ENCODE measurements around the gene SLC13A2.
A peak's percentile ranks its signal among the peaks of the same experiment; 100 is the strongest.

SLC13A2 gene

DNA sequence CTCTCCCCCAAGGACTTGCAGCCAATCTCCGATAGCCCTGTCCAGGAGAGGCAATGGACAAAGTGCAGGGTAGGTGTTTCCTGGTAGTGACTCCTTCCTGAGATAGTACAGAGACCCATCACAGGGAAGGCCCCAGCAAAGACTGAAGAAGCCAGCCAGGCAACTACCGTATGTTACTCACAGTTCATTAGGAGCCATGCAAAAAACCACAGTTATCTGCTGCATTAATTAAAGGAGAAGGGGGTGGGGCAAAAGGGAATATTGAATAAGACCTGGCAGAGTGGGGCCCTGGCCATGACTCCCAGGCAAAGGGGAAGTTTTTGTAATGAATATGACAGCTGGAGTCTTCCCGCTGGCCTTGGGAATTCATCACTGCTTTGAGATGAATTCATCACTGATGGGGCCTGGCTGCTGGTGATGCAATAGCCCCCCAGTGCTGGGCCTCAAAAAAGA lies 2.5 kb upstream of the SLC13A2 start:
- DNase-seq = no peak

DNA sequence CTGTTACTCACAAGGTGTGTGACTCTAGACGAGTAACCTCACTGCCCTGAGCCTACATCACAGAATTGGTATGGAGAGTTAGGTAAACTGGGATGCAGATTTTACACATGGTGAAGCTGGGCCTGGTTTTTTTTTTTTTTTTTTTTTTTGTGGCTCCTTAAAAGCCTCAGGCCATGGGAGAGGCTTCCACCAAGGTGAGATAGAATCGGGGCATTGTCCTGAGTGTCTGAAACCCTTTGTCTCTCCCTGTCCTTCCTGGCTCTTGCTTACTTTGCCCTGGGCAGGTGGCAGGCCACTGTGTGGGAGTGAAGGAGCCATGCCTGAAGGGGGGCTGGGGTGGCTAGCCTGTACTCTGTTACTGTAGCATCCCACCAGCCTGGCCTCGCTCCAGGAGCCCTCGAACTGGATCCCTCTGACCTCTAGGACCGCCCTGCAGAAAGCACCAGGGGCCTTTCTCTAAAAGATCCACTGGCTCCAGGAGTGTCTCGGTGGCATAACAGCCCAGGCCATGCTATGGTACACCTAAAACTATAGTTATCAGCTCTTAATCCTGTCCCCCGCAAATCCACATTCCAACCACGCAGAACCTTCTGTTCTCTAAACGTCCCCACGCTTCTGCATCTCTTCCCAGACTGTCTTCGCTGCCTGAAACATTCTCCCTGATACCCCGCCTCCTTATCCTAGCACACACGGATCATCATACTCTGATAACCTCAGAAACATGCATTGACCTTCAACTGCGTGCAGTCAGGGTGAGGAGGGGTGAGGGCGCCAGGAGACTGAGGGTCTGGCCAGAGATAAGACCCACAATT lies 1.7 kb upstream of the SLC13A2 start:
- DNase-seq = no peak

DNA sequence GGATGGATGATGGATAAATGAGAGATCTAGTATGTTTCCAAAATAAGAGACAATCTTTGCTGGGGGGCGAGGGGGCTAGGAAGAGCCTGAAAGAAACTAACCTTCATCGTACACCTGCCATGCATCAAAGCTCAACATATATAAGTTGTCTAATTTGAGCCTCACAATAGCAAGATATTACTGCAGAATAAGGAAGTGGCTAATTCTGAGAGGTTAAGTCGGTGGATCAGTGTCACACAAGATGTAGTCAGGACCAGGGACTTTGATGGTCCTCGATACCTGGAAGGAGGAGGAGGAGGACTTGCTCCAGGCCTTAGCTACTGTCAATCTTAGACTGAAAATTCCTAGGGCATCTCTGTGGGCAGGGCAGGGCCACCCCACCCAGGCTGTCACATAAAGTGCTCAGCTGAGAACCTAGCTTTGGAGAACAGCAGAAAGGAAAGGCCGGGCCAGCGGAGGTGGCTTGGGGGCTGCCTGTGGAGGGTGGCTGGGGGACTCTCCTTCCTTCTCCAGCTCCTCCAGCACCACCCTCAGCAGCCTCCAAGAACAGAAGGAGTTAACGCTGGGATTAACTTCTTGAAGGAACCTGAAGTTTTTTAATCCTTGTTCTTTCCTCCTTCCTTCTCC lies 460 bp upstream of the SLC13A2 start:
- DNase-seq = no peak

DNA sequence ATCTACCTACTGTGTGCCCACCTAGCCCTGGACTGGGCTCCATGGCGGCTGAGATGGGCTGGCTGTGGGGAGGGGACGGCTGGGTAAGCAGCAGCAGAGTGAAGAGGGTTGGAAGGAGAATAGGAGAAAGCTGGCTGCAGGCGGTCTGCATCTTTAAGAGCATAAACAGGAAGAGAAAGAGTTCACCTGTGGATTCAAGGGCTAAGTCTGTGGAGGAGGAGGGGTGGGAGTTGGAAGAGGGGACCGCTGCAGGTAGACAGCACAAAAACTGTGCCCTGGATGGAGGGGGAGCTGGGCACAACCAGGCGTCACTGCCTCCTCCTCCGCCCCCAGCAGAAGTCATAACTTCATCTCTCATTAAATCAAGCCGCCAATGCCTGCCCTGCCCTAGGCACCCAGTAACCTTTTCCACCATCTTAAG lies 677 bp downstream of the SLC13A2 start:
- DNase-seq = no peak

DNA sequence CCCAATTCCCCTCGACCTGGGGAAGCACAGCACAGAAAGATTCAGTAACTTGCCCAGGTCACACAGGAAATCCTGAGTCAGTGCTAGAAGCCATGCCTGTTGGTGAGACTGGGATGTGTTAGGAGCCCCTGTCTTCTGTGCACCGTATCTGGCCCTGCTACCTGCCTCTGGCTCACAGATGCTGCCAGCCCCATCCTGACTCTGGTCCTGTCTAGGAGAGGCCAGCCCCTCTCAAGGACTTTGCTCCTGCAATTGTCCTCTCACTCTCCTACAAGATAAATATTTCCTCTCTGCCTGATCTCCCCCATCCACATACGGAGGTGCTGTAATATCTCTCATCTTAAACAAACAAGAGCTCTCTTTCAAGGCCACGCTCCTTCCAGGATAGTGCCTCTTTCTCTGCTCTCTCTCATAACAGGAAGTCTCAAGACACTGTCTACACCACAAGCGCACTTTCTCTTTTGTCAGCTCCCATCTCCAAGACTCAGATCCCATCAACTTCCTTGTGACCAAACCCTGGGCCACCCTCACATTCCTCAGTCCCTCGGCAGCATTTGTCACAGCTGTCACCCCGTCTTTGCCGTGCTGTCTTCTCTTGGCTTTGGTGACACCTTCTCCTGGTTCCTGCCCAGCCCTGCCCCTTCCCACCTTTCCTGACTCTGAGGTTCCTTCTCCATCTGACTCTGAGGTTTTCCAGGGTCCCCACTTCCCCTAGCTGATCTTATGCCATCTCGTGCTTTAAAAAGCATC lies 1.9 kb downstream of the SLC13A2 start:
- no peak for DNase-seq

DNA sequence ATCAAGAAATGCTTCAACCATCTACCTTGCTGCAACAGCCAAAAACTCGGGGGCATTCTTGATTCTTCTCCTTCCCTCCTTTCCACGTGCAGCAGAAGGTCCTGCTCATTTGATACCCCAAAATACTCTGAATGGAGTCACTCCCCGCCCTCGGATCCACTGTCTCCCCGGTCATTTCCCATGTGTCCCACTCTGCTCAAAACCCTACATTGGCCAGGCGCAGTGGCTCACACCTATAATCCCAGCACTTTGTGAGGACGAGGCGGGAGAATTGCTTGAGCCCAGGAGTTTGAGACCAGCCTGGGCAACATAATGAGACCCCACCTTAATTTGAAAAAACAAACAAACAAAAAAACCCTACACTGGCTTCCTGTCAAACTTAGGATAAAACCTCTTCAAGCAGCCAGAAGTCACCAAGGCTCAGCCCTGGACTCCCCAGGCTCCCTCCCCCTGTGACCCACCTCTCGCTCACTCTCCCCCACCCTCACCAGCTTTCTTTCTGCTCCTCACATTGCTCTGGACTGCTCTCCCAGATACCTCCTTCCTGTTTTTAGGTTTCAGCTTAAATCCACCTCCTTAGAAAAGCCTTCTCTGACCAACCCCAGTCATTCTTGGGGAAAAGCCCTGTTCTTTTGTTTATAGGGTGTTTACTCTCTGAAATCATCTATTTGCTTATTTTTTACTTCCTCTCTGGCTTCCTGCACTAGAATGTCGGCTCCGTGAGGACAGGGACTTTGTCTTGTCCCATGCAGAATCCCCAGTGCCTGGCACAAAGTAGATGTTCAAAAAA lies 2.8 kb downstream of the SLC13A2 start:
- DNase-seq = no peak

DNA sequence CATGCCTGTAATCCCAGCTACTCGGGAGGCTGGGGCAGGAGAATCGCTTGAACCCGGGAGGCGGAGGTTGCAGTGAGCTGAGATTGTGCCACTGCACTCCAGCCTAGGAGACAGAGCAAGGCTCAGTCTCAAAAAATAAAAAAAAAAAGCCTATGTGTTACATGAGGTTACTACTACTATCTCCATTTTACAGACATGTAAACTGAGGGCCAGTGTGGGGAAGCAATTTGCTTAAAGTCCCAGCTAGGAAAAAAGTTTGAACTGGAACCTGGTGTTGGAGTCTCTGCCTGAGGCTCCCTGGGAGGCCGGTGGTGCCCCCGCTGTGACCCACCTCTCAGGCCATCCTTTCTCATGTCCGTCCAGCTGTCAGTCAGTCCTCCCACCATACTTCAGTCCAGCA lies 4.5 kb downstream of the SLC13A2 start:
- no peak for DNase-seq

DNA sequence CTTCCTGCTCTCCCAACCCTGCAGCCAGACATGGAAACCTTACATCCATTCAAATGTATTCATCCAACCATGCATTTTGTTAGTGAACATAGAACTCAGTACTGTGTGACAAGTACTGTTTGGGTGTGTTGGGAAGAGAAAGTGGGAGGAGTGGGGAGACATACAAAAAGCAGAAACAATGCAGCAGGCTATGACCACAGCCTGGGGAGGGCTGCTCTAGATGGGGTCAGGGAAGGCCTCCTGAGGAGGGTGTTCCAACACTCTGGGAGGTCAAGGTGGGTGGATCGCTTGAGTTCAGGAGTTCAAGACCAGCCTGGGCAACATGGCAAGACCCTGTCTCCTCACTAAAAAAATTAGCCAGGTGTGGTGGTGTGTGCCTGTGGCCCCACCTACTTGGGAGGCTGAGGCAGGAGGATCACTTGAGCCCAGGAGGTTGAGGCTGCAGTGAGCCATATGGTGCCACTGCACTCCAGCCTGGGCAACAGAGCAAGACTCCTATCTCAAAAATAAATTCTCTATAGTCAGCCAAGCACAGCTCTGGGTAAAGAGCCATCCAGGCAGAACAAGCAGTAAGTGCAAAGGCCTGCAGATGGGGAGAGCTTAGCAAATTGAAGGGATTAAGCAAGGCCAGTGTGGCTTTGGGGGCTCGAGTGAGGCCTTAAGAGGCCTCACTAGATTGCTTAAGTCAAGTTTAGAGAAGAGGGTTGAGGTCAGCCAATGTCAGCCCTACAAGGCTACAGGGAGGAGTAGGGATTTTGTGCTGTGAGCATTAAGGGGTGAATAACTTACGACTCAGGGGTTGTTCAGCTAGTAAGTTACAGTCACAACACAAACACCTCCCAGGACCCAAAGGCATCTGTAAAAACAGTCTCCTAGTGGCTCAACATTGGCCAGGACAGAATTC lies 5.5 kb downstream of the SLC13A2 start:
- DNase-seq = no peak

DNA sequence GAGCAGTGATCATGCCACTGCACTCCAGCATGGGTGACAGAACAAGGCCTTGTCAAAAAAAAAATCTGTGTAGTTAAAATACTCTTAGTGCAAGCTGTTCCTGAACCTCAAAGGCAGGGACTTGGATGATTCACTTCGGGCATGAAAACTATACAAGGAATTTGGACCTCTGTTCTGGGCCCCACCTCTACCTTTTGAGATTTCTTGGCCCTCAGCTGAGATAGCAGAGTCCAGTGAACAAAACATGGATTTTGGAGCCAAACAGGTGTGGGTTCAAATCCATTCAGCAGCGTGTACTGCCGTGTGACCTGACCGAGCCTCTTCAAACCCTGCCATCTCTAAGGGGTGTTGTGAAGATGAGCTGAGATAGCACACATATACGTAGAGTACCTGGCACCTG lies 6.8 kb downstream of the SLC13A2 start:
- no peak for DNase-seq

DNA sequence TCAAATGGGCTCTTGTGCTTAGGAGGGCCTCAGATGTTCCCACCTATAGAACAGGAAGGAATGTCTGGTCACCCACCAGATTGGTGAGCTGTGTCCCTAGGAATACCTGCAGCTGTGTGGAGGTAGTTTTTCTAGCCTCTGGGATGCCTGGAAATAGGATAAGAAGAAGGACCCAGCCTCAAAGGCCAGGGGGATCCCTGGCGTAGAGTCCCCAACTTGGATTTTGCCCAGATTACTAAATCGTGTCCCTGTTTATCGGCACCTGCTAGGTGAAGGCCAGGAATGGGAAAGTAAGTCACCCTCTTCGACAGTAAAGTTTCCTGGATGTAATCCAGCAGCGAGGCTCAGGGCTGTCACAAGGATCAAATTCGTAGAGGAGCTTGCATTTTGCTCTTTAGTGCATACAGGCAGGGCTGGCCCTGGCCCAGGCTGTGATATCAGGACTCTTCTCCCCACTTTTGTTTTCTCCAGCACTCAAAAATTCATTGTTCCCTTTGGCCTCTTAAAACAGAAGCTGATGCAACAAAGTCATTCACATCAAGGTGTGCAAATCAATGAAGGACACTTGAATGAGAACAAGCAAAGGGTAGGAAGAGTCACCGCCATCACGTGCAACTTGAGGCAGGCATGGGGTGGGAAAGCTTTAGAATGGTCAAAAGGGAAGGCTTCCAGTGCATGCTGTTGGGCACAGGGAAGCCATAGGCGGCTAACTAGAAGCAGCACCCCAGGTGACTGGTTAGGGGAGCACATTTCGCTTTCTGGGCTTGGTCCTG lies 7.5 kb downstream of the SLC13A2 start:
- DNase-seq = no peak

DNA sequence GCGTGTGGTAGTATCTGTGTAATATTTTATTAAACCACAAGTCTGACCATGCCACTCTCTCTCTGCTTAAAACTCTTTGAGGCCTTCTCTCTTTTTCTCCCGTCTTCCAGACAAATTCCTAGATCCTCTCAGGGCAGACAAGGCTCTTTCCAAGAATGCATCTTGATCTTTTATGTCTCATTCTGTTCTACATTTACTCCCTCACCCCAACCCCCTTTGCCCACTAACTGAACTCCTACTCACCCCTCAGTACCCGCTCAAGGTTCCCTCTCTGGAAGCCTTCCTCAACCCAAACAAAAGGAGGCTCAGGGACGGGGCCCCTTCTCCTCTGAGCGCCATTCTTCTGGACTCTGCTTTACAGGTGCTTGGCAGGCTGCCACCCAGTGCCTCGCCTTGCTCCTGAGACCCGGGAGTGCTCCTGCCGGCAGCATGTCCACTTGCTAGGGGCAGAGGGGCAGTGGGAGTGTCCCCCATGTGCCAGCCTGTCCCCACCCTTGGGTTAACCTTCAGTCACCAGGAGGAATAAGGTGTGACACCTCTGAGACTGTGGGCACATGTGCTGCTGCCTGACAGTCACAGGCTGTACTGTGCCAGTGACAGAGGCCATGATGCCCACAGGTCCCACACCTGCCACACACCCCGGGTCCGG lies 9.2 kb downstream of the SLC13A2 start:
- no peak for DNase-seq

DNA sequence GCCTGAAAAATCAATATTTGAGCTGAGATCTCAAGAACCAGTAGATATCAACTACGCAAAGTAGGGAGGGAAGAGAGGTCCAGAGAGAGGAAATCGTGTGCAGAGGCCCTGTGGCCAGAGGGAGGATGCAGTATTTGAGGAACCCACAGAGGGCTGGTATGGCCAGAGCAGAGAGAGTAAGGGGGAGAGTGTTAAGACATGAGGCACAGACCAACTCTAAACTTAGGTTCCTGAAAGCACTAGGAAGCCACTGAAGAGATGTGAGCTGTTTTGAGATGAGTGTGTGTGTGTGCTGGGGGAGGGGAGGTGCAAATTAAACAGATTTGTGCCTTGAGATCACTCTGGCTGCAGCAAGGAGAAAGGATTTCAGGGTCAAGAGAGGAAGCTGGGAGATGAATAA lies 10.9 kb downstream of the SLC13A2 start:
- DNase-seq = peak; percentile 74

DNA sequence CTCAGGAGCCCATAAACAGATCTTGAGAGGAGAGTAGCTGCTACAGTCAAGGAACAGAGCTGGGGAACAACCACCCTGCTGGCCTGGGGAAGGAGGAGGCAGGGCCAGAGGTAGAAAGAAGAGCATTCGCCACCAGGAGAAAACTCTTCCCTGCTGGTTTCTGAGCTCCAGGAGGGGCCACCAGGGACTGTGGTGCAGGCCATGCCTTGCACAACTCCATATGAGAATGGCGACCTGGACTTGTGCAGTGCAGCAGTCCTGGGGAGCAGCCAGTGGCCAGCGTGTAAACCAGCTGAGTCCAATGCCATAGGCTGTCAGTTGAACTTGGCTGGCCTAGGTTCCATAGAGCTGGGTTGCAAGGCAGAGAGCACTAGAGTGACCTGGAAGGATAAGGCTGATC lies 11.6 kb downstream of the SLC13A2 start:
- no peak for DNase-seq

DNA sequence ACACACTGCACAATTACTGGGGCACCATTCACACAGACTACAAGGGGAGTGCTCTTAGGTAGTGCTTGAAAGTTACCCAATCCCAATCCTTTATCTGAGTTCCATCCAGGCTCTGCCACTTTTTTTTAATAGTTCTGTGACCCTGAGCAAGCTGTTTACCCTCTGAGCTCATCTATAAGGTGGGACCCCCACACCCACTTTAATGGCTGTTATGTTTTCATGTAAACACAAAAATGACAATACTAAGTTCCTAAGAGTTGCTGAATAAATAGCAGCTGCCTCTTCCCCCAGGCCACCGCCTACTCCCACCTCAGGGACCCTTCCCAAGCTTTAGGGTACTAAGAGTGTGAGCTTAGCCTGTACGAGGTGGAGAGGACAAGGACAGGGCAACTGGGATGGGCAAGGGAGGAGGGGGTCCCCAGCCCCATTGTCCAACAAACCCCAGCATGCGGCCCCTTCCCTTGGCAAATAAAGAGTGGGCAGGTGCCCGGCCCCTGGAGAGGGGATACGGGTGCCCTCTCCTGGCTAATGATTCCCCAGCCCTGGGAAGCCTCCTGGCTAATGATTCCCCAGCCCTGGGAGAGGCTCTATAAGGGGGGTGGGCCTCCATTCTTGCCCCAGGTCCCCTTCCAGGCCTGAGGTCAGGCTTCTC lies 14.6 kb downstream of the SLC13A2 start:
- no peak for DNase-seq

DNA sequence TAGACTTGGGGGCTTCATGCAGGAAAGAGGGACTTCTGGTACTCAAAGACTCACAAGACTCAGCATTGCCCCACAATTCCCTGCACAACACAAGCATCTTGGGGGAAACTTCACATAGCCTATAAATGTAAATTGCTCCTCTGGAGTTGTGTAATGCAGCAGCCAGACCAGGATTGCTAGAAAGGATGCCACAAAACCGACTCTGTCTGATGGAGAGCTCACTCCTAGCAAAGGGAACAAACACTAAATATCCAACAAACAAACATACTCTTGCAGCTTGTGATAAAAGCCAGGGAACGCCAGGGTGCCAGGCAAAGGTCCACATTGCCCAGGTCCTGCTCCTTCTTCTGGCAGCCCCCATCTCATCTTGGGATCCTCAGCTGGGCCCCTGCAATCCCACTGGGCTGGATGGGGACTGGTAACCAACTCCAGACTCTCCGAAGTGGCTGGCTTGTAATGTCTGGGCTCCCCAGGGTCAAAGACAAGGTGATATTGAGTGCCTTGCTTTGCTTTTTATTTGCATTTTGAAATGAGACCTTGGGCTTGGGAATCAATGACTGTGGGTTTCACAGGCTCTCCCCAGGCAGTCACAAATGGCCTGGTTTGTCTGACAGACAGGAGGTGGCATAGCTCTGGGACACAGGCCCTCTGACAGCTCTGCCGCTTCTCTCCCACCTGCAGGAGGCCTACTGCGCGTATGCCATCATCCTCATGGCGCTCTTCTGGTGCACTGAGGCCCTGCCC lies 15.3 kb downstream of the SLC13A2 start:
- no peak for DNase-seq

DNA sequence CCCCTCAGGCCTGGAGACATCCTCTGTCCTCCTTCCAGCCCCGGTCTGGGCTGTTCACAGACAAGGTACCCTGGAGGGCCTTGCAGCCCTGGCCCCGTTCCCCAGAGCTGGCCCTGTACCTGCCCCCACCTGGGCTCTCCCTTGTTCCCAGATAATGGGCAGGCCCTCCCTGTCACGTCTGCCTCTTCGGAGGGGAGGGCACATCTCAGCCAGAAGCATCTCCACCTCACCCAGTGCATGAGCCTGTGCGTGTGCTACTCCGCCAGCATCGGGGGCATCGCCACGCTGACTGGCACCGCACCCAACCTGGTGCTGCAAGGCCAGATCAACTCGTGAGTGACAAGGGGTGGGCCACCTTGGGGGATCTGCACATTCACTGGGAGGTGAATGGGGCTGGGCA lies 17.8 kb downstream of the SLC13A2 start:
- DNase-seq = no peak

DNA sequence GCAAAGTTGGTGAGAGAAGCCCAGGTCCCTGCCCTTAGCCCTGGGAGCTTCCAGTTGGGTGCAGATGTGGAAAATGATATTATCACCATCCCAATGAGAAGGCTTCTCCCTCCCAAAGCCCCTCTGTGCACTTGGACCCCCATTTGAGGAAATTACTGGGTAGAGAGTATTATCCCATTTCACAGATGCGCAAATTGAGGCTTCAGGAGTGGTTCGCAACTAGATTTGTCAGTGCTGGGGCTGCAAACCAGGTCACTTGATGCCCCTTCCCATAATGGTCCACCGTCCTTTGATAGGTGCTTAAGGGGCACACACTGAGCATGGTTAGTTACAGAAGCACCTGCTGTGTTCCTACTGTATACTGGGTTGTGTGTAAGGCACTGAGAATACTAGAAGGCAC lies 18.4 kb downstream of the SLC13A2 start:
- DNase-seq = no peak

DNA sequence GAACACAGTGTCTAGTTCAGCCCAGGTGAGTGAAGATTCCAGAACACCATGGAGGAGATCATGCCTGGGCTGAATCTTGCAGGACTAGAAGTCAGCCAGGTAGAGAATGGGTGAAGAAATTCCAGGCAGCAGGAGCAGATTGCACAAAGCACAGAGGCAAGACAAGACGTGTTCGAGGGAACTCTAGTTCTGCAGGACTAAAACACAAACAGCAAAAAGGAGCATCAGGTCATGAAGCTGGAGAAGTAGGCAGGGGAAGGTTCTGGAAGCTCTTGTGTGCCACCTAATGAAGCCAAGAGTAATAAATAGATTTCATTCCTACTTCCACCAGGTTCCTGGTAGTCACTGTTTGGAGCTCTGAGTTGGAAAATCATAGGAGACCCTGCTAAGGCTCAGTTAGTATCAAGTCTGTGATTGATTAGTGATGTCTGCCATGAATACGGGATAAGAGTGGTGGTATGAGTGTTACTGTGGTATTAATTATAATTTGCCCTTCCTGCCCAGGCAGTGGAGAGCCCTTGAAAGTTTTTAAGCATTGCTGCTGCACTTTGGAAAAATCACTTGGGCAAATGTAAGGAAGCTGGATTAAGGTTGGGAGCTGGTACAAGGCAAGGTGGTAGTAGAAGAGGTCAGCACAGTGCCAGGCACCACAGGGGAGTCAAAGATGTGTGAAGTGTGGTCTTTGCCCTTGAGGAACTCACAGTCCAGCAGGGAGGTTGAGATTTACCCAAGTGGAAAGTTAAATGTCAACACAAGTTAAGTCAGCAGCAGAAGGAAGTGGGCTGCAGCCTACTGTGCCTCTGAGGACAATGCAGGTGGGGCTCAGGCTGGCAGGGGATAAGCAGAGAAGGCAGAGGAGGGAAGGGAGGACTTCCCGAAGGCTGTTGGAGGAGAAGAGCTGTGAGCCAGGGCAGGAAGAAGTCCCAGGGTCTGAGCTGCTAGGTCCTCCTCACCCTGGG lies 19.2 kb downstream of the SLC13A2 start:
- DNase-seq = no peak
